Neural progenitor cell (in vitro differentiated cells): Measurements from ENCODE around the gene HS3ST3A1. TPM values are rescaled to one million over a fixed set of nuclear protein-coding genes. Genes with fewer than 3 reads are reported as not detected.

Experiments used
- DNase-seq: peaks from one replicate; pipeline ENCODE4 v3.0.0-alpha.2; 2016; ENCODE audit warnings: low spot score
- H2AFZ ChIP-seq: fragments of 200-600 bp; sonication (generic); replicated peaks from 2 replicates; pipeline ENCODE4 v1.6.1; 2016; ENCODE audit warnings: antibody characterized with exemption
- H3F3A ChIP-seq: fragments of 200-600 bp; sonication (generic); 2 replicates; pipeline ENCODE4 v1.6.1; 2016; ENCODE audit warnings: antibody characterized with exemption, low read depth
- H3K27ac ChIP-seq: fragments of 200-600 bp; sonication (generic); 2 replicates; pipeline ENCODE4 v1.5.1; 2016; ENCODE audit warnings: mild to moderate bottlenecking
- H3K27me3 ChIP-seq: fragments of 200-600 bp; sonication (generic); 2 replicates; pipeline ENCODE4 v1.6.1; 2016; ENCODE audit warnings: mild to moderate bottlenecking, moderate library complexity
- H3K36me3 ChIP-seq: fragments of 200-600 bp; sonication (generic); 2 replicates; pipeline ENCODE4 v1.5.1; 2016
- H3K4me1 ChIP-seq: fragments of 200-600 bp; sonication (generic); 2 replicates; pipeline ENCODE4 v1.6.1; 2016; ENCODE audit warnings: mixed run types
- H3K4me2 ChIP-seq: fragments of 200-600 bp; sonication (generic); 2 replicates; pipeline ENCODE4 v1.6.1; 2016
- H3K4me3 ChIP-seq: fragments of 200-600 bp; sonication (generic); 2 replicates; pipeline ENCODE4 v1.5.1; 2016
- H3K79me2 ChIP-seq: fragments of 200-600 bp; sonication (generic); 2 replicates; pipeline ENCODE4 v1.6.1; 2016; ENCODE audit warnings: low read depth
- H3K9ac ChIP-seq: fragments of 200-600 bp; sonication (generic); 2 replicates; pipeline ENCODE4 v1.6.1; 2016
- H3K9me3 ChIP-seq: fragments of 200-600 bp; sonication (generic); 2 replicates; pipeline ENCODE4 v1.5.1; 2016; ENCODE audit warnings: low read depth
- H4K20me1 ChIP-seq: fragments of 200-600 bp; sonication (generic); 2 replicates; pipeline ENCODE4 v1.6.1; 2016; ENCODE audit warnings: low read depth
- H3K27ac Mint-ChIP-seq: 3 replicates; pipeline ENCODE4 v1.8.0; 2021; ENCODE audit warnings: mixed read lengths
- H3K27me3 Mint-ChIP-seq: 2 replicates; pipeline ENCODE4 v1.8.0; 2022; ENCODE audit warnings: low read depth, mild to moderate bottlenecking, inconsistent platforms, moderate library complexity, mixed read lengths; ENCODE audit not compliant: insufficient read depth
- H3K36me3 Mint-ChIP-seq: 3 replicates; pipeline ENCODE4 v1.8.0; 2021; ENCODE audit warnings: mixed read lengths
- H3K4me1 Mint-ChIP-seq: 3 replicates; pipeline ENCODE4 v1.8.0; 2021; ENCODE audit warnings: mixed read lengths
- H3K4me3 Mint-ChIP-seq: 3 replicates; pipeline ENCODE4 v1.8.0; 2021; ENCODE audit warnings: mild to moderate bottlenecking, moderate library complexity, mixed read lengths
- H3K9me3 Mint-ChIP-seq: 3 replicates; pipeline ENCODE4 v1.8.0; 2020; ENCODE audit warnings: mixed read lengths
- CTCF ChIP-seq: fragments of 200-600 bp; sonication (generic); IDR thresholded peaks from 2 replicates; pipeline ENCODE4 v1.5.1; 2017; ENCODE audit warnings: antibody characterized with exemption, mild to moderate bottlenecking
- EZH2 ChIP-seq: fragments of 200-600 bp; sonication (generic); IDR thresholded peaks from 2 replicates; pipeline ENCODE4 v1.6.1; 2017; ENCODE audit warnings: antibody characterized with exemption, mild to moderate bottlenecking, moderate library complexity
- EZH2phosphoT487 ChIP-seq: fragments of 200-600 bp; sonication (generic); IDR thresholded peaks from 2 replicates; pipeline ENCODE4 v1.6.1; 2017; ENCODE audit warnings: antibody characterized with exemption
- total RNA-seq: library from RNA; depleted of rRNA; stranded (reverse); fragments of >200 nt; gene quantifications from 2 replicates; pipeline ENCODE4 v1.2.3, GENCODE V29; 2015; ENCODE audit warnings: low replicate concordance

Gene HS3ST3A1
- total RNA-seq, 1 donor from 2014 or later = 3.0 TPM

- H3K4me2 ChIP-seq = no peak overlapping the region
- peaks cover 3% of the 10 kb centered on the region for H3K9me3 Mint-ChIP-seq
- H3K27ac Mint-ChIP-seq = no peak overlapping the region
- peaks cover 6% of the 10 kb centered on the region for H3K36me3 Mint-ChIP-seq
- no peak overlapping the region for H3K27ac ChIP-seq
- no peaks in the 10 kb centered on the region for H3F3A ChIP-seq
- peaks cover 15% of the 10 kb centered on the region for H3K4me1 Mint-ChIP-seq
- H2AFZ ChIP-seq = no peak overlapping the region
- no peak overlapping the region for H3K4me3 Mint-ChIP-seq
- H3K9ac ChIP-seq = no peak overlapping the region
- H3K79me2 ChIP-seq = no peaks in the 10 kb centered on the region
- no peaks in the 10 kb centered on the region for H3K27me3 ChIP-seq
- peak; percentile 22 for DNase-seq
- H3K36me3 ChIP-seq = no peaks in the 10 kb centered on the region
- H3K27me3 Mint-ChIP-seq = peaks cover 8% of the 10 kb centered on the region
- no peaks in the 10 kb centered on the region for H4K20me1 ChIP-seq
- no peaks in the 10 kb centered on the region for H3K4me1 ChIP-seq
- no peak overlapping the region for H3K4me3 ChIP-seq
- TF ChIP-seq EZH2 (no peak), CTCF (no peak), EZH2phosphoT487 (no peak)
- no peaks in the 10 kb centered on the region for H3K9me3 ChIP-seq
These were observed 57.0 kb downstream of the HS3ST3A1 start for GRCh38 chr17:13544765-13545164.

GRCh38 chr17:13544292-13544691, 57.4 kb downstream of the HS3ST3A1 start:
- Histone ChIP-seq H2AFZ (no peak overlapping the region), H4K20me1 (no peaks in the 10 kb centered on the region), H3K36me3 (no peaks in the 10 kb centered on the region), H3K9ac (no peak overlapping the region), H3K27ac (no peak overlapping the region), H3K9me3 (no peaks in the 10 kb centered on the region), H3K4me2 (no peak overlapping the region), H3K4me1 (no peaks in the 10 kb centered on the region), H3F3A (no peaks in the 10 kb centered on the region), H3K79me2 (no peaks in the 10 kb centered on the region), H3K4me3 (no peak overlapping the region), H3K27me3 (no peaks in the 10 kb centered on the region)
- H3K9me3 Mint-ChIP-seq = peaks cover 3% of the 10 kb centered on the region
- peaks cover 15% of the 10 kb centered on the region for H3K4me1 Mint-ChIP-seq
- peaks cover 8% of the 10 kb centered on the region for H3K27me3 Mint-ChIP-seq
- H3K36me3 Mint-ChIP-seq = peaks cover 4% of the 10 kb centered on the region
- H3K27ac Mint-ChIP-seq = no peak overlapping the region
- no peak for DNase-seq
- TF ChIP-seq EZH2 (no peak), EZH2phosphoT487 (no peak), CTCF (no peak)
- no peak overlapping the region for H3K4me3 Mint-ChIP-seq

GRCh38 chr17:13542636-13543035, 59.1 kb downstream of the HS3ST3A1 start:
- Histone ChIP-seq H3K4me2 (no peak overlapping the region), H3K4me1 (no peaks in the 10 kb centered on the region)
- H3K4me3 Mint-ChIP-seq = no peak overlapping the region

More at GRCh38 chr17:13542636-13543035, 59.1 kb downstream of the HS3ST3A1 start:
- Mint-ChIP-seq H3K4me1 (peaks cover 15% of the 10 kb centered on the region), H3K9me3 (peaks cover 3% of the 10 kb centered on the region), H3K27ac (no peak overlapping the region), H3K36me3 (peaks cover 6% of the 10 kb centered on the region), H3K27me3 (peaks cover 8% of the 10 kb centered on the region)
- DNase-seq = no peak
- H3K9ac ChIP-seq = no peak overlapping the region
- no peak overlapping the region for H2AFZ ChIP-seq
- no peaks in the 10 kb centered on the region for H4K20me1 ChIP-seq
- H3K27me3 ChIP-seq = no peaks in the 10 kb centered on the region
- no peaks in the 10 kb centered on the region for H3K79me2 ChIP-seq
- no peak for TF ChIP-seq EZH2phosphoT487
- no peak for TF ChIP-seq CTCF
- TF ChIP-seq EZH2 = no peak
- no peak overlapping the region for H3K27ac ChIP-seq
- H3F3A ChIP-seq = no peaks in the 10 kb centered on the region
- H3K4me3 ChIP-seq = no peak overlapping the region
- no peaks in the 10 kb centered on the region for H3K9me3 ChIP-seq
- H3K36me3 ChIP-seq = no peaks in the 10 kb centered on the region
